ENCODE results near the gene LTBP1.
"Not testable (repeated sequence)": the region's sequence is repeated elsewhere in the genome, so short reads cannot be mapped to it uniquely, and the experiment has no call there.

LTBP1 gene

DNA sequence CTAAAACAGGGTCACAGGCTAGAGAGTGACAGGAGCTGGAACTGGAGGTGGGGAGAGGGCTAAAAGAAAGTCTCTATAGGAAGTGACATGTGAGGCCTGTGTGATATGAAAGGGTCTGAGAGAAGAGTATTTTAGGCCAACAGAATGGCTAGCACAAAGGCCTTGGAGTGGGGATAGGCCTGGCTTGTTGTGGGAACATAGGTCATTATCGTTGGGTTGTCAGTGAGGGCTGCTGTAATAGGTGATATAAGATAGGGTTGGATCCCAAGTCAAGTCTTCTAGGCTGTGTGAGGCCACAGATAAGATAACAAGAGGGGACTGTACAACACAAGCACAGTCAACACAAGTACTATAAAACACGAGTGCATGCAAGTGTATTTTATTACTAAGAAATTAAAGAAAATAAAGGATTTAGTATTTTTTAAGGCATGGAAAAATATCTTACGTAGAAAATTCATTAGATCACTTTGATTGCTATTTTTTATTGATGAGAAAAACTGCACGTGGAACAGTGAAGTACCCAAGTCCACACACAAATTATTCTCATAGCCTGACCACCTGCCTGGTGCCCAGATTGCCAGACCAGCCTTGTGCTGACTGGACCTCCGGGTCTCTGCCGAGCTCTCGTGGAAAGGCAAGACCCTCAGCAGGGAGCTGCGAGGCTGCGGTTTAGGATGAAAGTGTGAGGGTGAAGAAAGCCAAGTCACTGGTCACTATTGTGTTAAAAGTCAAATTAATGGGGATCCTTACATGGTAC, 14.1 kb downstream of the LTBP1 start:
- TF ChIP-seq, protein P1, sequence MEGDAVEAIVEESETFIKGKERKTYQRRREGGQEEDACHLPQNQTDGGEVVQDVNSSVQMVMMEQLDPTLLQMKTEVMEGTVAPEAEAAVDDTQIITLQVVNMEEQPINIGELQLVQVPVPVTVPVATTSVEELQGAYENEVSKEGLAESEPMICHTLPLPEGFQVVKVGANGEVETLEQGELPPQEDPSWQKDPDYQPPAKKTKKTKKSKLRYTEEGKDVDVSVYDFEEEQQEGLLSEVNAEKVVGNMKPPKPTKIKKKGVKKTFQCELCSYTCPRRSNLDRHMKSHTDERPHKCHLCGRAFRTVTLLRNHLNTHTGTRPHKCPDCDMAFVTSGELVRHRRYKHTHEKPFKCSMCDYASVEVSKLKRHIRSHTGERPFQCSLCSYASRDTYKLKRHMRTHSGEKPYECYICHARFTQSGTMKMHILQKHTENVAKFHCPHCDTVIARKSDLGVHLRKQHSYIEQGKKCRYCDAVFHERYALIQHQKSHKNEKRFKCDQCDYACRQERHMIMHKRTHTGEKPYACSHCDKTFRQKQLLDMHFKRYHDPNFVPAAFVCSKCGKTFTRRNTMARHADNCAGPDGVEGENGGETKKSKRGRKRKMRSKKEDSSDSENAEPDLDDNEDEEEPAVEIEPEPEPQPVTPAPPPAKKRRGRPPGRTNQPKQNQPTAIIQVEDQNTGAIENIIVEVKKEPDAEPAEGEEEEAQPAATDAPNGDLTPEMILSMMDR (IDR thresholded peaks at IDR 0.05; ENCODE audit: borderline replicate concordance, insufficient read depth, low read depth, low read length) = no peak
- H3K4me3 ChIP-seq (ENCODE audit: low read depth, low read length) = no peak overlapping the region

GRCh38 chr2:32962690-32963089, 15.9 kb downstream of the LTBP1 start:
- no peak overlapping the region for H3K4me3 ChIP-seq (ENCODE audit: low read depth, low read length)
- TF ChIP-seq, protein P1 (IDR thresholded peaks at IDR 0.05; ENCODE audit: borderline replicate concordance, insufficient read depth, low read depth, low read length) = no peak

GRCh38 chr2:32963941-32964340, 17.2 kb downstream of the LTBP1 start:
- TF ChIP-seq, protein P1 (IDR thresholded peaks at IDR 0.05; ENCODE audit: borderline replicate concordance, insufficient read depth, low read depth, low read length) = no peak
- H3K4me3 ChIP-seq (ENCODE audit: low read depth, low read length) = no peak overlapping the region

GRCh38 chr2:32965523-32966171, 18.9 kb downstream of the LTBP1 start:
- no peak overlapping the region for H3K4me3 ChIP-seq (ENCODE audit: low read depth, low read length)
- TF ChIP-seq, protein P1 (IDR thresholded peaks at IDR 0.05; ENCODE audit: borderline replicate concordance, insufficient read depth, low read depth, low read length) = no peak

- H3K4me3 ChIP-seq (ENCODE audit: low read depth, low read length) = no peak overlapping the region
- TF ChIP-seq, protein P1 (IDR thresholded peaks at IDR 0.05; ENCODE audit: borderline replicate concordance, insufficient read depth, low read depth, low read length) = no peak
Measured at GRCh38 chr2:32969444-32970162, 22.9 kb downstream of the LTBP1 start.

DNA sequence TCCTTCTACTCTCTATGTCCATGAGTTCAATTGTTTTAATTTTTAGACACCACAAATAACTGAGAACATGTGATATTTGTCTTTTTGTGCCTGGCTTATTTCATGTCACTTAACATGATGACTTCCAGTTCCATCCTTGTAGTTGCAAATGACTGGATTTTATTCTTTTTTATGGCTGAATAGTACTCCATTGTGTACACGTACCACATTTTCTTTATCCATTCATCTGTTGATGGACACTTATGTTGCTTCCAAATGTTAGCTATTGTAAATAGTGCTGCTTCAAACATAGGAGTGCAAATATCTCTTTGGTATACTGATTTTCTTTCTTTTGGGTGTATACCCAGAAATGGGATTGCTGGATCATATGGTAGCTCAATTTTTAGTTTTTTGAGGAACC, 27.0 kb downstream of the LTBP1 start:
- H3K4me3 ChIP-seq (ENCODE audit: low read depth, low read length) = not testable (repeated sequence)

GRCh38 chr2:32976409-32977063, 29.8 kb downstream of the LTBP1 start:
- TF ChIP-seq, protein P1 (IDR thresholded peaks at IDR 0.05; ENCODE audit: borderline replicate concordance, insufficient read depth, low read depth, low read length) = no peak
- H3K4me3 ChIP-seq (ENCODE audit: low read depth, low read length) = no peak overlapping the region

All from GM12875 (cell line).